GM12872 (cell line): ENCODE results near the gene GDF10.

Experiments
- CTCF ChIP-seq: IDR thresholded peaks from 3 replicates; pipeline ENCODE4 v1.5.1; 2011; ENCODE audit warnings: low read depth, mild to moderate bottlenecking, low read length, moderate library complexity; ENCODE audit not compliant: insufficient read depth

Gene GDF10

GRCh38 chr10:47299611-47300428, at the start of gene GDF10:
GDF10 (plus strand) TSS chr10:47300197; CDS start chr10:47300652, 455 bp downstream.
- no peak for TF ChIP-seq CTCF

- no peak for TF ChIP-seq CTCF
Measured at GRCh38 chr10:47252093-47252780, 47.8 kb upstream of the GDF10 start.

GRCh38 chr10:47253030-47253637, 46.9 kb upstream of the GDF10 start:
- no peak for TF ChIP-seq CTCF

GRCh38 chr10:47253651-47254375, 46.2 kb upstream of the GDF10 start:
- TF ChIP-seq CTCF, result no peak

- TF ChIP-seq CTCF, result no peak
Measured at GRCh38 chr10:47254611-47255010, 45.4 kb upstream of the GDF10 start.

GRCh38 chr10:47255033-47255813, 44.8 kb upstream of the GDF10 start:
- TF ChIP-seq CTCF, result no peak
